GM23338 (cell line): ENCODE results near the gene NCCRP1.

Source experiments
- CREB1 ChIP-seq: fragments of 250-450 bp; sonication (Bioruptor Pico); IDR thresholded peaks from 2 replicates; pipeline ENCODE4 v1.5.0; 2020; ENCODE audit warnings: low read depth, mild to moderate bottlenecking, moderate library complexity
- CTCF ChIP-seq, 2 experiments: fragments of 200-600 bp in 1 of 2; sonication (generic) in 1 of 2; conservative IDR thresholded peaks; 2 replicates each; pipeline versions ENCODE4 v1.5.1 to v1.6.1; 2016 to 2017; ENCODE audit warnings: antibody characterized with exemption in 2 of 2, low read depth in 2 of 2, mild to moderate bottlenecking in 2 of 2, moderate library complexity in 1 of 2
- EZH2 ChIP-seq: fragments of 200-600 bp; sonication (generic); IDR thresholded peaks from one replicate; pipeline ENCODE4 v1.8.0; 2017; ENCODE audit warnings: antibody characterized with exemption, mild to moderate bottlenecking, low read depth; ENCODE audit not compliant: unreplicated experiment
- EZH2phosphoT487 ChIP-seq: fragments of 200-600 bp; sonication (generic); IDR thresholded peaks from one replicate; pipeline ENCODE4 v1.8.1; 2018; ENCODE audit warnings: antibody characterized with exemption; ENCODE audit not compliant: unreplicated experiment
- JUNB ChIP-seq: IDR thresholded peaks from one replicate; pipeline ENCODE4 v1.6.1; 2016; ENCODE audit warnings: antibody characterized with exemption; ENCODE audit not compliant: unreplicated experiment
- POLR2AphosphoS5 ChIP-seq: IDR thresholded peaks from 2 replicates; pipeline ENCODE4 v1.6.1; 2016; ENCODE audit warnings: antibody characterized with exemption, low read depth
- ZNF114 ChIP-seq: fragments of 250-450 bp; sonication (Bioruptor Pico); IDR thresholded peaks from 2 replicates; pipeline ENCODE4 v1.5.0; 2020; ENCODE audit warnings: mild to moderate bottlenecking, moderate library complexity
- ZNF331 ChIP-seq: fragments of 250-450 bp; sonication (Bioruptor Pico); IDR thresholded peaks from 2 replicates; pipeline ENCODE4 v1.5.0; 2020; ENCODE audit warnings: low read depth, mild to moderate bottlenecking, moderate library complexity
- TF ChIP-seq, protein P1 (sequence below): IDR thresholded peaks from 2 replicates; pipeline ENCODE4 v1.6.1; 2016; ENCODE audit warnings: antibody characterized with exemption
- TF ChIP-seq, protein P2 (sequence below): IDR thresholded peaks from one replicate; pipeline ENCODE4 v1.6.1; 2018; ENCODE audit warnings: antibody characterized with exemption; ENCODE audit not compliant: unreplicated experiment
- TF ChIP-seq, protein P3 (sequence below): fragments of 250-450 bp; sonication (Bioruptor Pico); IDR thresholded peaks from 2 replicates; pipeline ENCODE4 v1.5.0; 2020; ENCODE audit warnings: mild to moderate bottlenecking, moderate library complexity

GRCh38 chr19:39196320-39196719 lies 444 bp upstream of the NCCRP1 start:
- no peak for TF ChIP-seq CTCF (conservative IDR thresholded peaks at IDR 0.05; ENCODE audit: low read depth in 2 of 2)
- TF ChIP-seq EZH2, result no peak
- 0 out of 2 replicates have a peak, but pooled peaks have one; percentile 0 for TF ChIP-seq POLR2AphosphoS5
- TF ChIP-seq CREB1 (CRISPR knock-in tag), result no peak
- TF ChIP-seq EZH2phosphoT487, result no peak
- TF ChIP-seq, protein P1, sequence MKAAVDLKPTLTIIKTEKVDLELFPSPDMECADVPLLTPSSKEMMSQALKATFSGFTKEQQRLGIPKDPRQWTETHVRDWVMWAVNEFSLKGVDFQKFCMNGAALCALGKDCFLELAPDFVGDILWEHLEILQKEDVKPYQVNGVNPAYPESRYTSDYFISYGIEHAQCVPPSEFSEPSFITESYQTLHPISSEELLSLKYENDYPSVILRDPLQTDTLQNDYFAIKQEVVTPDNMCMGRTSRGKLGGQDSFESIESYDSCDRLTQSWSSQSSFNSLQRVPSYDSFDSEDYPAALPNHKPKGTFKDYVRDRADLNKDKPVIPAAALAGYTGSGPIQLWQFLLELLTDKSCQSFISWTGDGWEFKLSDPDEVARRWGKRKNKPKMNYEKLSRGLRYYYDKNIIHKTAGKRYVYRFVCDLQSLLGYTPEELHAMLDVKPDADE, result no peak
- TF ChIP-seq, protein P2, sequence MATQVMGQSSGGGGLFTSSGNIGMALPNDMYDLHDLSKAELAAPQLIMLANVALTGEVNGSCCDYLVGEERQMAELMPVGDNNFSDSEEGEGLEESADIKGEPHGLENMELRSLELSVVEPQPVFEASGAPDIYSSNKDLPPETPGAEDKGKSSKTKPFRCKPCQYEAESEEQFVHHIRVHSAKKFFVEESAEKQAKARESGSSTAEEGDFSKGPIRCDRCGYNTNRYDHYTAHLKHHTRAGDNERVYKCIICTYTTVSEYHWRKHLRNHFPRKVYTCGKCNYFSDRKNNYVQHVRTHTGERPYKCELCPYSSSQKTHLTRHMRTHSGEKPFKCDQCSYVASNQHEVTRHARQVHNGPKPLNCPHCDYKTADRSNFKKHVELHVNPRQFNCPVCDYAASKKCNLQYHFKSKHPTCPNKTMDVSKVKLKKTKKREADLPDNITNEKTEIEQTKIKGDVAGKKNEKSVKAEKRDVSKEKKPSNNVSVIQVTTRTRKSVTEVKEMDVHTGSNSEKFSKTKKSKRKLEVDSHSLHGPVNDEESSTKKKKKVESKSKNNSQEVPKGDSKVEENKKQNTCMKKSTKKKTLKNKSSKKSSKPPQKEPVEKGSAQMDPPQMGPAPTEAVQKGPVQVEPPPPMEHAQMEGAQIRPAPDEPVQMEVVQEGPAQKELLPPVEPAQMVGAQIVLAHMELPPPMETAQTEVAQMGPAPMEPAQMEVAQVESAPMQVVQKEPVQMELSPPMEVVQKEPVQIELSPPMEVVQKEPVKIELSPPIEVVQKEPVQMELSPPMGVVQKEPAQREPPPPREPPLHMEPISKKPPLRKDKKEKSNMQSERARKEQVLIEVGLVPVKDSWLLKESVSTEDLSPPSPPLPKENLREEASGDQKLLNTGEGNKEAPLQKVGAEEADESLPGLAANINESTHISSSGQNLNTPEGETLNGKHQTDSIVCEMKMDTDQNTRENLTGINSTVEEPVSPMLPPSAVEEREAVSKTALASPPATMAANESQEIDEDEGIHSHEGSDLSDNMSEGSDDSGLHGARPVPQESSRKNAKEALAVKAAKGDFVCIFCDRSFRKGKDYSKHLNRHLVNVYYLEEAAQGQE, result no peak
- no peak for TF ChIP-seq ZNF114 (CRISPR knock-in tag)
- no peak for TF ChIP-seq ZNF331 (CRISPR knock-in tag)
- TF ChIP-seq, protein P3, sequence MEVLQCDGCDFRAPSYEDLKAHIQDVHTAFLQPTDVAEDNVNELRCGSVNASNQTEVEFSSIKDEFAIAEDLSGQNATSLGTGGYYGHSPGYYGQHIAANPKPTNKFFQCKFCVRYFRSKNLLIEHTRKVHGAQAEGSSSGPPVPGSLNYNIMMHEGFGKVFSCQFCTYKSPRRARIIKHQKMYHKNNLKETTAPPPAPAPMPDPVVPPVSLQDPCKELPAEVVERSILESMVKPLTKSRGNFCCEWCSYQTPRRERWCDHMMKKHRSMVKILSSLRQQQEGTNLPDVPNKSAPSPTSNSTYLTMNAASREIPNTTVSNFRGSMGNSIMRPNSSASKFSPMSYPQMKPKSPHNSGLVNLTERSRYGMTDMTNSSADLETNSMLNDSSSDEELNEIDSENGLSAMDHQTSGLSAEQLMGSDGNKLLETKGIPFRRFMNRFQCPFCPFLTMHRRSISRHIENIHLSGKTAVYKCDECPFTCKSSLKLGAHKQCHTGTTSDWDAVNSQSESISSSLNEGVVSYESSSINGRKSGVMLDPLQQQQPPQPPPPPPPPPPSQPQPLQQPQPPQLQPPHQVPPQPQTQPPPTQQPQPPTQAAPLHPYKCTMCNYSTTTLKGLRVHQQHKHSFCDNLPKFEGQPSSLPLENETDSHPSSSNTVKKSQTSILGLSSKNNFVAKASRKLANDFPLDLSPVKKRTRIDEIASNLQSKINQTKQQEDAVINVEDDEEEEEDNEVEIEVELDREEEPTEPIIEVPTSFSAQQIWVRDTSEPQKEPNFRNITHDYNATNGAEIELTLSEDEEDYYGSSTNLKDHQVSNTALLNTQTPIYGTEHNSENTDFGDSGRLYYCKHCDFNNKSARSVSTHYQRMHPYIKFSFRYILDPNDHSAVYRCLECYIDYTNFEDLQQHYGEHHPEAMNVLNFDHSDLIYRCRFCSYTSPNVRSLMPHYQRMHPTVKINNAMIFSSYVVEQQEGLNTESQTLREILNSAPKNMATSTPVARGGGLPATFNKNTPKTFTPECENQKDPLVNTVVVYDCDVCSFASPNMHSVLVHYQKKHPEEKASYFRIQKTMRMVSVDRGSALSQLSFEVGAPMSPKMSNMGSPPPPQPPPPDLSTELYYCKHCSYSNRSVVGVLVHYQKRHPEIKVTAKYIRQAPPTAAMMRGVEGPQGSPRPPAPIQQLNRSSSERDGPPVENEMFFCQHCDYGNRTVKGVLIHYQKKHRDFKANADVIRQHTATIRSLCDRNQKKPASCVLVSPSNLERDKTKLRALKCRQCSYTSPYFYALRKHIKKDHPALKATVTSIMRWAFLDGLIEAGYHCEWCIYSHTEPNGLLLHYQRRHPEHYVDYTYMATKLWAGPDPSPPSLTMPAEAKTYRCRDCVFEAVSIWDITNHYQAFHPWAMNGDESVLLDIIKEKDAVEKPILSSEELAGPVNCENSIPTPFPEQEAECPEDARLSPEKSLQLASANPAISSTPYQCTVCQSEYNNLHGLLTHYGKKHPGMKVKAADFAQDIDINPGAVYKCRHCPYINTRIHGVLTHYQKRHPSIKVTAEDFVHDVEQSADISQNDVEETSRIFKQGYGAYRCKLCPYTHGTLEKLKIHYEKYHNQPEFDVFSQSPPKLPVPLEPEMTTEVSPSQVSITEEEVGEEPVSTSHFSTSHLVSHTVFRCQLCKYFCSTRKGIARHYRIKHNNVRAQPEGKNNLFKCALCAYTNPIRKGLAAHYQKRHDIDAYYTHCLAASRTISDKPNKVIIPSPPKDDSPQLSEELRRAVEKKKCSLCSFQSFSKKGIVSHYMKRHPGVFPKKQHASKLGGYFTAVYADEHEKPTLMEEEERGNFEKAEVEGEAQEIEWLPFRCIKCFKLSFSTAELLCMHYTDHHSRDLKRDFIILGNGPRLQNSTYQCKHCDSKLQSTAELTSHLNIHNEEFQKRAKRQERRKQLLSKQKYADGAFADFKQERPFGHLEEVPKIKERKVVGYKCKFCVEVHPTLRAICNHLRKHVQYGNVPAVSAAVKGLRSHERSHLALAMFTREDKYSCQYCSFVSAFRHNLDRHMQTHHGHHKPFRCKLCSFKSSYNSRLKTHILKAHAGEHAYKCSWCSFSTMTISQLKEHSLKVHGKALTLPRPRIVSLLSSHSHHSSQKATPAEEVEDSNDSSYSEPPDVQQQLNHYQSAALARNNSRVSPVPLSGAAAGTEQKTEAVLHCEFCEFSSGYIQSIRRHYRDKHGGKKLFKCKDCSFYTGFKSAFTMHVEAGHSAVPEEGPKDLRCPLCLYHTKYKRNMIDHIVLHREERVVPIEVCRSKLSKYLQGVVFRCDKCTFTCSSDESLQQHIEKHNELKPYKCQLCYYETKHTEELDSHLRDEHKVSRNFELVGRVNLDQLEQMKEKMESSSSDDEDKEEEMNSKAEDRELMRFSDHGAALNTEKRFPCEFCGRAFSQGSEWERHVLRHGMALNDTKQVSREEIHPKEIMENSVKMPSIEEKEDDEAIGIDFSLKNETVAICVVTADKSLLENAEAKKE (CRISPR knock-in tag), result no peak
- TF ChIP-seq JUNB, result no peak
